HG03521 (cell line): ENCODE measurements around the gene MVB12B.

Experiments used
- ATAC-seq: cut with Tn5 transposase; IDR thresholded peaks from one replicate; pipeline ENCODE4 v1.9.1; 2021; ENCODE audit warnings: mild to moderate bottlenecking, moderate library complexity; ENCODE audit not compliant: unreplicated experiment

MVB12B gene

DNA sequence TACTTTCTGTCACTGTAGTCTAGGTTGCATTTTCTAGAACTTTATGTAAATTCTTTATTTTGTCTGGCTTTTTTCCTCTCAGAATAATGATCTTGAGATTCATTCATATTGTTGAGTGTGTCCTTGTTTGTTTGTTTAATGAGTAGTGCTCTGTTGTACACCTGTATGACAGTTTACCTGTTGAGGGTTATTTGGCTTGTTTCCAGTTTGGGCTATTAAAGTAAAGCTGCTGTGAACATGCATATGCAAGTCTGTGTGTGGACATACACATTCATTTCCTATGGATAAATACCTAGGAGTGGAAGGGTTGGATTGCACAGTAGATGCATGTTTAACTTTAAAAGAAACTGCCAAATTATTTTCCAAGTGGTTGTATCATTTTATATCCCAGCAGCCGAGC, 30.4 kb downstream of the MVB12B start:
- ATAC-seq: no peak

DNA sequence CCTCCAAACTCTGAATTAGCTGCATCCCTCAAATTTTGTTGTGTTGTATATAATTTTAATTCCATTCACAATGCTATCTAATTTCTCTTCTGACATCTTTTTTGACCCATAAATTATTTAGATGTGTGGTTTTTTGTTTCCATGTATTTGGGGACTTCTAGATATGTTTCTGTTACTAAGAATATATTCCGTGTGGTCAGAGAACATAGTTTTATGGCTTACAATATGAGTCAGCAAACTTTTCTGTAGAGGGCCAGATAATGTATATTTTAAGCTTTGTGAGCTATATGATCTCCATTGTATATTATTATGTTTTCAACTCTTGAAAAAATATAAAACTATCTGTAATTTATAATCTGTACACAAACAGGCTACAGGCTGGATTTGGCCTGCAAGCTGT, 33.4 kb downstream of the MVB12B start:
- no peak for ATAC-seq

DNA sequence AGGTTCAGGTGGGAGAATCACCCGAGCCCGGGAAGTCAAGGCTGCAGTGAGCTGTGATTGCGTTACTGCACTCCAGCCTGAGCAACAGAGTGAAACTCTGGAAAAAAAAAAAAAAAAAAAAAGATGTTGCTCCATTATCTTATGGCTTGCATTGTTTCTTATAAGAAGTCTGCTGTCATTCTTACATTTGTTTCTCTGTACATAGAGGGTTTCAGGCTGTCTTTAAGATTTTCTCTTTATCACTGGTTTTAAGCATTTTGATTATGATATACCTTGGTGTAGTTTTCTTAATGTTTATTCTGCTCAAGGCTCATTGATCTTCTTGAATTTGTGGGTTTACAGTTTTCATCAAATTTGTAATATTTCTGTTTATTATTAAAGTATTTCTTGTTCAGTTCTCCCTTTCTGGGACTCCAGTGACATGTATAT, 35.2 kb downstream of the MVB12B start:
- ATAC-seq: no peak

DNA sequence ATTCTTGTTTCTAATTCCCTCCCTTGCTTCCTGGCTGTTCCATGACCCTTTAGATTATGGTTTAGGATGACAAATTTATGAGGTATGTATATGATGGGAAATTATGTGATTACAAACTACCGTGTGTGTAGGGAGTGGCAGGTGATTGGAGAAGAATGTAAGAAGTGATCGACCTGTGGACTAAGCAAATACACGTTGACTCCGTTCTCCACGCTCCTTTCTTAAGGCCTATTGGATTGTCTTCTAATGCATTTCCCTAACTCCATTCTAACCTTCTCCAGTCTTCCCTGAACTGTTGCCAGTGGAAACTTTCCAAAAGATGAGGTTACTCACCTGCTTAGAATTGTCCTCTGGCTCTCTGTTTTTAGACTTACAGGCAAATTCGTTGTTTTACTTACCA, 36.6 kb downstream of the MVB12B start:
- no peak for ATAC-seq

DNA sequence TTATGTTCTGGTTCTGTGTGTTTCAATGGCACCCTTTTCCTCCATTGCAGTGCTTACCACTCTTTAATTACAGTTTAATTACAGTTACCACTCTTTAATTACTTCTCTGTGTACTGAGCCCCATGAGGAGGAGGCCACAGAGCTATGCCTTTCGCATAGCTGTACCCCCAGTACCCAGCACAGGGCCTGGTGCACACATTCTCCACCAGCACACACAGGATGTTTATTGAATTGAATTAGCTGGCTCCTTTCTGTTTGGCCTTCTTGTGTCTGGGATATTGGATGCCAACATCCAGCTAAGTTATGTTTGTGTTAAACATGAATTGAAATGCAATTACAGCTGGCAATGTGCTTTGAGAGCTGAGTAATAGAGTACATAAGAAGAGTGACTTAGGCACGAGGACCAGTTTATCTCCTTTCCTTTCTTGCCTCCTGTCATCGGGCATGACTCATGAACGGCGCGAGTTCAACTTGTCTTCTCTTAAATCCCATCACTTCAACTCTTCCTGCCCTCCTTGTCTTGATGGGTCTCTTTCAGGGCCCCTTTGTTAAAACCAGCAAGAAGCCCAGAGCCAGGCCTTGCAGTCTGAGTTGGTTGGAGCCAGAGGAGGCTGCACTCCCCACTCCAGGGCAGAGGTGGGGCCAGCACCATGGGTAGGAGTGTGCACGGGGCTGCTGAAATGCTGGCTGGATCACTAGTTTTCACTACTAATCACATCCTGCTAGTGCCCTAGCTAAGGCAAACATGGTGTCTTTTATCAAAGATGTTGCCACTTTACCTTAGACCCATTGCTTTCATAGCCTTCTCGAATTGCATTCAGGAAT, 37.4 kb downstream of the MVB12B start:
- no peak for ATAC-seq

DNA sequence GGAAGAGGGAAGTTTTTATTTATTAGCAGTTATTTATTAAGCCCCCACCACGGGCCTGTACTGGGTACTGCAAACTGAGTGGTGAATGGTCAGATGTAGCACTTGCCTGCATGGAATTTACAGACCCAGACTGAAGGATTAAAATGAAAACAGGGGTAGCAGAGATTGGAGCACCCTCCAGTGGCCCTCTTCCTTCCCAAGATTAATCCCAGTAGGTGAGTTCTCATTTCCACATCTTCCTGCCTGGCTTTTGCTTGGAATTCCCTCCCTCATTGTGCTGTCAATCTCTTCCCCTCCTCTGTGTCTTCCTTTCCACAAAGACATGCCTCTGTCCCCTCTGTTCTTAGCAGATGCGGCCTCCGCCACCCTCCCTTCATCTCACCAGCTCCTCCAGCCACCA, 39.2 kb downstream of the MVB12B start:
- ATAC-seq: no peak

DNA sequence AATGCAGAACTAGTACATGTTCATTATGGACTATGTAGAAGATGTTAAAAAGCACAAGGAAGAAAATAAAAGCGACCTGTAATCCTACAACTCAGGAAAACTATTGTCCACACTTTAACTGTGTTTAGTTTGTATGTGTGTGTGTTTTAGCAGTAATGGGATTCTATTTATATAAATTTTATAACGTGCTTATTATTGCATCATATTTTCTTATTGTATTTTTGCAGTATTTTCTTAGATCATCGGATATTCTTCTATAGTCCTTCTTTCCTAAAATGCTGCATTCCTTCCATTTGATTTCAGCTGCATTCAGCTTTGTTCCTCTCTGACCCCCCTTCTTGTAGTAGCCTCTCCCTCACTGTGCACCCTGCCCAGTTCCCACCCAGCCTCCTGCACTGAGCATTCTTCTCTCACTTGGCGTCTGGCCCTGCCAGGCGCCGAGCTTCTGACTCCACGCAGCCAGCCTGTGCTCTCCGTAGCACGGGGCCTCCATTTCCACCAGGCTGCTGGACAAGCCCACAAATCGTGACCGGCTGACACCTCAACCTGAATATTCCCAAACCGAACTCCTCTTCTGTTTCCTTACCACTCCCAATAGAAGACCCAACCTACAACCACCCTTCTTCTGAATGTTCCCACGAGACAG, 39.9 kb downstream of the MVB12B start:
- ATAC-seq: no peak

DNA sequence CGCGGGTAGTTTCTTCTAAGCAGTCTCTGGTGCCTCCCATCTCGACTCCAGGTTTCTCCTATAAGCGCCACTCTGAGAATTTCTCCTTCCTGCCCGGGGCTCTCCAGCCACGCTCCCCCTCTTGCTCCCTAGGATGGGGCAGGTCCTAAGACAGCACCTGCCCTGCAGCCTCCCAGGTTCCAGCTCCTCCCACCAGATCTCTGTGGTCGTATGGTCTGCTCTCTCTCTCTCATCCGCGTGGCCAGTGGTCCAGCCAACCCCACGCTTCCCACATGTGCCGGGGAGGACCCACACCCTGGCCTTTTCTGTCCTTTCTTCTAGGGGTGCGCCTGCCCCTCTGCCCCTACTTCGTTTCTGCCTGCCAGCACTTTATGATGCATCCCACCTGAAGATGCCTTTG, 40.5 kb downstream of the MVB12B start:
- no peak for ATAC-seq

DNA sequence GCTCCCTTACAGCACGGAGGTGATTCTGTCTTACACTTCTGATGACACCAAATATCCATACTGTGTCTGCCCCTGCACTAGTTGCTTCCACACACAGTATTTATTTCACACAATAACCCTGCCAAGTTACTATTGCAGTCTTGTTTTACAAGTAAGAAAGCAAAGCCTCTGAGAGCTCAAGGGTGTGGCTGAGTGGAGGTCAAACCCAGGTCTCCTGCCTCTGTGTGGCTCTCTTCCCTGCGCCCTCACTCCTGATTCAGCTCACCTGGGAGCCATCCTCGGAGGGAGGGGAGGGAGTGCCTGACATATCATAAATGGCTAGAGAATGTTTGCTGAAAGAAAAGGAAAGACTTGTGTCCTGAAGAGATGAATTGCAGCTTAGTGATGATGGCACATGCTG, 41.0 kb downstream of the MVB12B start:
- ATAC-seq: no peak

DNA sequence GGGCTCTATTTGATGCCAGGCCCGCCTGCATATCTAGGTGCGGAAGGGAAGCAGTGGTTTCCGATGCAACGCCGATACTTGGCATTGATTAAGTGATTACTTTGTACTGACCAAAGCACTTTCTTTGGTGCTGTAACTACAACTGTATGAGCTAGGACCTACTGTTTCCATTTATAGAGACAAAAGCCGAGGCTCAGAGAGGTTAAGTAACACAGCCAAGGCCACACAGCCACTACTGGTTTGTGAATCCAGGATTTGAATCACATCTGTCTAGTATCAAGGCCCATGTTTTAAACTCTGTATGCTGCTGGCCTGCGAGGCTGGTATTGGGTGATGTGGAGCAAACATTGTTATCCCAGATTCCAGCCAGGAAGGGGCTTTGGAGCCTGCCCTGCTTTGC, 41.4 kb downstream of the MVB12B start:
- ATAC-seq: no peak

DNA sequence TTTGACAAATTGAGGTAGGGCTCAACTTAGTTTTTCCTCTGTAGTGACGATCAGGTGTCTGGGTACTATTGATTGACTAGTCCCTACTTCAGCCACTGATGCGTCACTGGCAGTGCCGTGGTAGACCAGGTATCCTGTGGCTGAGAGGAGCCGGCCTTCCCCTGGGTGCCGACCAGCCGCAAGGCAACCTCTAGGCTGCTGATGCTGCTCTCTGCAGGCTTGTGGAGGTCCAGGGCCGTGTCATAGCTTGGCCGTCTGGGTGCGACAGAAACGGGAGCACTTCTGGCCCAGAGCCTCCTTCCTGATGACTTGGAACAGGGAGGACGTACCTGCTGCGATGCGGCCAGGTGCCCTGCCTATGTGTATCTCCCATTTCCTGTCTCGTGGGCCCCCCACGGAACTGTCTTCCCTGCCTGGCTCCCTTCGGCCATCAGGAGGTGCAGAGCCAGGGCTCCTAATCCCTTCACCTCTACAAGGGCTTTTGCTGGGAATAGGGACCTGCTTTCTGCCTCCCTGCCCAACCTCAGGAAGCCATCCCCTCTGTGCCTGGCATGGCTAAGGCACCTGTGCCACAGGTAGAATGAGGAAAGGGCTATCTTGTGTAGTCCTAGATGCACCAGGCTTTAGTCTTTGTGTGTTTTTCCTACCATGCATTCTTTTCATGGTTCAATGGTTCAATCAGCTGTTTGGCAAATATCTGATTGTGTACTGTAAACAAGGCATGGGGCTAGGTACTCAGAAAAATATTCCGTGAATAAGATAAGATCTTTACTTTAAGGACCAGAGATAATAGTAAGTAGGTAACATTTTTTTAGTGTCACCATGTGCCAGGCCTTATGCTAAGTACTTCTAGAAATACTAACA, 44.6 kb downstream of the MVB12B start:
- ATAC-seq: no peak

DNA sequence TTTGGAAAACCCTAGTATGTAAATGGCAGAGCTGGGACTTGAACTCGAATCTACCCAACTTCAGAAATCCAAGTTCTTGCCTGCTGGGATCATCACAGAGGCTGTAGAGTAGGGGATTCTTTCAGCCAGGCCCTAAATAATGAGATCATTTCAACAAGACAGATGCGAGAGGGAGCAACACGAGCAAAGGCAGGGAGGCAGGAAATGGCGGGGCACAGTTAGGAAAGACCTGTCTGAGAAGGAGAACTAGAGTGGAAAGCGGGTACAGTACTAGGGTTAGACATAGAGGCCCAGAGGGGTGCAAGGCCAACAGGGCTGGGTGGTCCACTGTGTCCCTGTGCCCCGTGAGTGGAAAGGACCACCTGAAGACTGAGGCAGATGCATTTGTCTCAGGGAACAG, 46.1 kb downstream of the MVB12B start:
- ATAC-seq: no peak

DNA sequence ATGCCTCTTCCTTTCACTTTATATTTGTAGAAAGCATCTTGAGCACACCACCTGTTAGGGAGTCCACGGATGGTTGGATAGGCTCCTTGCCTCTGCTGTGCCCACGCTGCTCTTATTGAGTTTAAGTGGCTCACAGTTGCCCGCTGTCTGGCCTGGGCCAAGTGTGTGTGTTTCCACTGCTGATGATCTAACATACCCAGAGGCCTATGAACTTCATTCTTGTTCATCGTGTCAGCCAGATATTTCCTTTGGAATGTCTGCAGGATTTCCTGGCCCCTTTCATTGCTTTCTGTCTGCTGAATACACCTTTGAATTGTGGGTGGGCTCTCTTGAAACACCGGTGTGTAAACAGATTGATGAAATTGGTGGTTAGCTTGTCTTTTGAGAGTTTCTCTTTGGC, 46.6 kb downstream of the MVB12B start:
- ATAC-seq: no peak

DNA sequence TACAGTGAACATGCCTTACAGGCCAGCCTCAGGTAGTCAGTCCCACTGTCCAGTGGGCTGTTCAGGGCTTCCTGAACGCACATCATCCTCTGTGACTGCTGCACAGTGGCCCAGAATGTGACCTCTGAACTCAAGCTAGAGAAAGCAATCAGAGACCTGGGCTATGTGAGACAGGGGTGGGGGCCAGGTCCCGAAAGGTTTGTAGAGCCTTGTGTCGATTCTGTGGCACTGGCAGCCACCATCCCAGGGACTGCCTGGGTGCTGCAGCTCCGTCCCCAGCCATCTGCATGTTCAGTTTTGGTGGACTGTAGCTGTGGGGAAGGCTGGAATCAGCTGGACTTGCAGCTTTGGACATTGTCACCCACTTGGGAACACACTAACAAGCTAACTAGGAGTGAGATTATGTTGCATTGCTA, 47.7 kb downstream of the MVB12B start:
- ATAC-seq: no peak

DNA sequence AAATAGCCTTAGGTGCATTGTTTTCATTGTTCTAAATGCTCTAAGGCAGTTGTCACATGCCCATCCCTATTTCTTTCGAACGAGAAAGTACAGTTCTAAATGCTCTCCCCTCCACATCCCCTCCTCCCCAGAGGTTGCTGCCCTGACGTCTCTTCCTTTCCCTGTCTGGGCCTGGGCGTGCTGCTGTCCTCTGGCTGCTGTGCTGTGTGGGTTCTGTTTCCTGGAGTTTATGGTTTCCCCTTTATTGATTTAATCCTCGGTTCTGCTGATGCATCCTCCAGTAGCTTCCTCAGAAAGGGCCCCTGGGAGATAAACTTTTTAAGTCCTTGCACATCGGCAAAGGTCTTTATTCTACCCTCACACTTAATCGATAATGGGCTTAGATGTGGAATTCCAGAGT, 48.8 kb downstream of the MVB12B start:
- ATAC-seq: no peak

DNA sequence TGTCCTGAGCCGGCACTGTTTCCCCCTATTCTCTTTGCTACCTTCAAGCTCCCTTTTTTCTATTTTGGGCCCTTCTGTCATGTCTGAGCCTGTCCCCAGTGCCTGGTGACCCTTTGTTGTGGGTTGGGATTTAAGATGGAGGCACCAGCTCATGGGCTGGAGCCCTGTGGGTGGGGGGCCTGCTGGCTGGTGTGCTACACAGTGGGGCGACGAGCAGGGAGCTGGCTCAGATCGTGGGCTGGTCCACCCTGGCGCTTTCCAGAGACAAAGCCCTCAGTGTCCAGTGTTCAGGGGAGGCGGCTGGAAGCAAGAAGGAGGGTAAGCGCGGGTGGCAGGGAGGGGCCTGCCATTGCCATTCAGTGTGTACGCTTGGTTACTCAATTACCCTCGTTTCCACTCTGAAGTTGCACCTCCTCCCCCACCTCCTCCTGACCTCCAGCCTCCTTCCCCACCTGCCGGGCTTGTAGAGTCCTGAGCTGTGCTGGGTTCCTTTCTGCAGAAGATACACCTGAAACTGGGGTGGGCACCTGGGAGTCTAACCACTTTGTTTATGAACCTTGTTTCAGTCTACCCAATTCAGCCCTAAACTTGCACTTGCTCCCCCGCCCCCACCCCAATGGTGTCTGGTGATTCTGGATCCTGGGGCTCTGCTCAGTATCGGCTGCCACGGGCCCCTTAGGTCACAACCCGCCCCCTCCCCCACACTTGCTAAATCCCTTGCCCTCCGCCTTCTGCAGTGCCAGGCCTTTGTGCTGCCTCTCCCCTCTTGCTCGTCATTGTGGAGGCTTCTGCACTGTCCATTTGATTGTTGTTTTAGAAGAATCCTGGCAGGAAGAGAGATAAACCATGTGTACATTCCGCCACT, 49.9 kb downstream of the MVB12B start:
- no peak for ATAC-seq

DNA sequence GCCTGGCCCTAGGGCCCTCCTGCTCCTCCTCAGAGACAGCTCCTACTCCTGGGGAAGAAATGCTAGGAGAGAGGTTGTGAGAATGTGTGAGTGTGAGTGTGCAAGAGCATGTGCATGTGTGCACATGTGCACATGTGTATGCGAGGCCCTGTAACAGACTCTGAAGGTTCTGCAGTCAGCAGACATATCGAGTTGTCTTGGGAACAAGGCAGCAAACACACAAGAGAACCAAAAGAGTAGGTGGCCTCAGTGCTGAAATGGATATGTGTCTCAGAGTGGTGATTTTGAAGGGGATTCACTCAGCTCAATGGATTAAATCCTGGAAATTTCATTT, 50.5 kb downstream of the MVB12B start:
- ATAC-seq: no peak

DNA sequence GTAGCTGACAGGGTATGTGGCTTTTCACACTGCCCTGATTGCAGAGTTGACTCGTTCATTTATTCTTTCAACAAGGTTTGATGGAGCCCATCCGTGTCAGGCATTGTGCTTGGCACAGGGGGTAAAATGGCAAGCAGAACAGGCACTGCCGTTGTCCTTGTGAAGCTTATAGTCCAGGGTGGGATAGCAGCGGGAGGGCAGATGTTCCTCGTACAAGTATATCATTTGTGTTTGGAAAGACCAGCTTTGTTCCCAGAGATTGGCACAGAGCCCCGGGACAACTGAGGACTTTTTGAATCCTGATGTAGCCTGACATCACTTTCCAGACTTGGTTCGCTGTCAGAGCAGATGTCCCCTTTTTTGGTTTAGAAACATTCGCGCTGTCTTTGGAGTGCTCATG, 50.9 kb downstream of the MVB12B start:
- no peak for ATAC-seq

DNA sequence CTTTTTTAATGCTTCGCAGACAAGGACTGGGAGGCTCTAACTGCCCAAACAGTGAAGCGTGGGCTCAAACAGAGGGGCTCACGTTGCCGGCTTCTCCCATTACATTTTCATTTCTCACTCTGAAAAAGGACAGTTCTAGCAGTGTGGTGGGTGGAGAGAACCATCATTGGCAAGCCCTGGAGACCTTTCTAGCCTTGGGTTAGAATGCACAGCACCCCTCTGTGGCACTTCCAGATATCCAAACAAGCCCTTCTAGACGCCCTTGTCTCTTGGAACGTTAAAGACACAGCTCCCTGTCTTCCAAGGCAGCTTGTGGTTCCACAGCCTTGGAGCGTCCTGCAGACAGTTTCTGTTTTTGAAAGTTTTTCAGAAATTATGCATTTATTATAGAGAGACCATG, 52.1 kb downstream of the MVB12B start:
- ATAC-seq: no peak

DNA sequence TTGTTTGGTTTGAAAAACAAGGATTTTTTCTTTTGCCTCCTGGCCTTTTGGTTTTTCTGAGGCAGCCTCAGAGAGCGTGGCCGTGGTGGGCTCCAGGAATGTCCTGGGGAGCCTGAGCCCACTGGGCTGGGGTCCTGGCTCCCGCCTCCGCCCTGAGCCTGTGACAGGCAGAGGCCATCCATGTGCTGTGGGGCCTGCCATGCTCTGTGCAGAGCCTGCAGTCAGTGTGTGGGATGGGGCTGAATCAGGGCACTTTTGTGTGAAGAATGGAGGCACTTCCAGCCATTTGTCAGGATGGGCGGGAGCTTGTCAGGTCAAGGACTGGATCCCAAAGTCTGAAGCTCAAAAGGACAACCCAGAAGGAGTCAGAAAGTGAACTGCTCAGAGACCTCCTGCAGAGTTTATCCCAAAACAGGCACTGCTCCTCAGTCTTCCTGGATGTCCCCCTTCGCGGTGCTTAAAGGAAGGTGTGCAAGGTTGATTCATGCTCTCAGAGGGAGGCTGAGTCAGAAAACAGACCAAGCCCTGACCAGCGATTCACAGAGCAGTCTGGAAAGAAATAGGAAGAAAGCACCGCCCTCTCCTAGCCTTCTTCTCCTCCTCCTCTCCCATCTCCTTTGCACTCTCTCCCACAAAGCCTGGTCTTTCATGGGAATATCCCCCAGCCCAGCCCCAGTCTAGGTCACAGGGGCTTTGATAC, 53.2 kb downstream of the MVB12B start:
- no peak for ATAC-seq
